ENCODE results near the gene STK39. TPM values are rescaled to one million over a fixed set of nuclear protein-coding genes. Genes with fewer than 3 reads are reported as not detected.

STK39 gene
- polyA plus RNA-seq, 1 donor (not counting 4 experiments of a cell fraction or from before 2014, with no cell fraction given): 20.7 TPM

DNA sequence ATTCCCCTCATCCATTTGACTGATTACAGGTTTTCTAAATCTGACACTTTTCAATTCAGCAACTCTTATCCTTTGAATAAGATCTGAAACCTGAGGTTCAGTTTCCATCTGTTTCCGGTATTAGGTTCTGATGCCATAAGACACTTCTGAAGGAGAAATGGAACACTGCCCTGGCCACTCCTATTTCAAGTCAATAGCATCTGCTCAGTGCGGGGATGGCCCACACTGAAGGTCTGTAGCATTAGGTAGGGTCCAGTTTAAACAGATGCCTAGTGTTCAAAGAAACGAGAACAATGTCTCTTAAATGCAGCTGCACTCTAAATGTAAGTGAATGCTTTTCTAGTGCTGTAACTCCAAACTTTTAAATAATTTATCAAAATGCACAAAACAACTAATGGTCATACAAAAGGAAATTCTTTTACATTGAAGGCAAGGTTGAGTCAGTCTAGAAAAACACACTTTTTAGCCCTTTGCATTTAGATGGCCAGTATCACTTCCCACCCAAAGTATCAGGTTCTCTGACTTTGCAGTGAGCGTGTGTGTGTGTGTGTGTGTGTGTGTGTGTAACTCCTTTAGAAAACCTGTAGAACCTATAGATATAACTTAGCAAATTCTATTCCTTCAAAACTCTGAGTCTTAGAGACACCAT, 78.2 kb downstream of the STK39 start:
- Histone ChIP-seq H3K36me3 (ENCODE audit: control insufficient read depth in 2 of 2, extremely low read depth in 1 of 2, insufficient read depth in 2 of 2, low read length in 2 of 2) (no peaks in the 10 kb centered on the region), H3K79me2 (ENCODE audit: control insufficient read depth, insufficient read depth, low read length) (peaks cover 4% of the 10 kb centered on the region), H3K9ac (ENCODE audit: control insufficient read depth, extremely low read depth, insufficient read depth, low read length) (no peak overlapping the region), H3K27me3 (ENCODE audit: control insufficient read depth, extremely low read depth, insufficient read depth, low read length) (no peaks in the 10 kb centered on the region), H4K20me1 (ENCODE audit: control insufficient read depth, extremely low read depth, insufficient read depth, low read length) (no peaks in the 10 kb centered on the region), H3K9me1 (ENCODE audit: control insufficient read depth, extremely low read depth, insufficient read depth, low read length) (no peaks in the 10 kb centered on the region), H2AFZ (ENCODE audit: control insufficient read depth, low read length) (no peak overlapping the region), H3K4me2 (ENCODE audit: control insufficient read depth, extremely low read depth, insufficient read depth, low read depth, low read length) (no peak overlapping the region), H3K4me1 (ENCODE audit: control insufficient read depth, extremely low read depth, insufficient read depth, low read length) (peaks cover 6% of the 10 kb centered on the region), H3K9me3 (ENCODE audit: control insufficient read depth, low read depth, low read length) (no peaks in the 10 kb centered on the region), H3K4me3 (ENCODE audit: control insufficient read depth in 2 of 3, extremely low read depth in 1 of 3, insufficient read depth in 2 of 3, low read depth in 1 of 3, low read length in 3 of 3) (no peak overlapping the region), H3K27ac (ENCODE audit: control insufficient read depth, insufficient read depth, low read length) (no peak overlapping the region)
- dilution Hi-C loops (cut with MboI; ENCODE audit: extremely low pct_ligation_motif_present, low sequenced_read_pairs): no loop called here
- DNase-seq (ENCODE audit: low read depth, low spot score) (no peak), FAIRE-seq (no peak)
- no peak for TF ChIP-seq EZH2 (IDR thresholded peaks at IDR 0.05; ENCODE audit: low read length)
- TF ChIP-seq, protein P1, sequence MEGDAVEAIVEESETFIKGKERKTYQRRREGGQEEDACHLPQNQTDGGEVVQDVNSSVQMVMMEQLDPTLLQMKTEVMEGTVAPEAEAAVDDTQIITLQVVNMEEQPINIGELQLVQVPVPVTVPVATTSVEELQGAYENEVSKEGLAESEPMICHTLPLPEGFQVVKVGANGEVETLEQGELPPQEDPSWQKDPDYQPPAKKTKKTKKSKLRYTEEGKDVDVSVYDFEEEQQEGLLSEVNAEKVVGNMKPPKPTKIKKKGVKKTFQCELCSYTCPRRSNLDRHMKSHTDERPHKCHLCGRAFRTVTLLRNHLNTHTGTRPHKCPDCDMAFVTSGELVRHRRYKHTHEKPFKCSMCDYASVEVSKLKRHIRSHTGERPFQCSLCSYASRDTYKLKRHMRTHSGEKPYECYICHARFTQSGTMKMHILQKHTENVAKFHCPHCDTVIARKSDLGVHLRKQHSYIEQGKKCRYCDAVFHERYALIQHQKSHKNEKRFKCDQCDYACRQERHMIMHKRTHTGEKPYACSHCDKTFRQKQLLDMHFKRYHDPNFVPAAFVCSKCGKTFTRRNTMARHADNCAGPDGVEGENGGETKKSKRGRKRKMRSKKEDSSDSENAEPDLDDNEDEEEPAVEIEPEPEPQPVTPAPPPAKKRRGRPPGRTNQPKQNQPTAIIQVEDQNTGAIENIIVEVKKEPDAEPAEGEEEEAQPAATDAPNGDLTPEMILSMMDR (optimal IDR thresholded peaks at IDR 0.05 in 1 of 3, IDR thresholded peaks at IDR 0.05 in 1 of 3, conservative IDR thresholded peaks at IDR 0.05 in 1 of 3; ENCODE audit: extremely low read depth in 1 of 3, insufficient read depth in 2 of 3, low read length in 3 of 3): no peak

DNA sequence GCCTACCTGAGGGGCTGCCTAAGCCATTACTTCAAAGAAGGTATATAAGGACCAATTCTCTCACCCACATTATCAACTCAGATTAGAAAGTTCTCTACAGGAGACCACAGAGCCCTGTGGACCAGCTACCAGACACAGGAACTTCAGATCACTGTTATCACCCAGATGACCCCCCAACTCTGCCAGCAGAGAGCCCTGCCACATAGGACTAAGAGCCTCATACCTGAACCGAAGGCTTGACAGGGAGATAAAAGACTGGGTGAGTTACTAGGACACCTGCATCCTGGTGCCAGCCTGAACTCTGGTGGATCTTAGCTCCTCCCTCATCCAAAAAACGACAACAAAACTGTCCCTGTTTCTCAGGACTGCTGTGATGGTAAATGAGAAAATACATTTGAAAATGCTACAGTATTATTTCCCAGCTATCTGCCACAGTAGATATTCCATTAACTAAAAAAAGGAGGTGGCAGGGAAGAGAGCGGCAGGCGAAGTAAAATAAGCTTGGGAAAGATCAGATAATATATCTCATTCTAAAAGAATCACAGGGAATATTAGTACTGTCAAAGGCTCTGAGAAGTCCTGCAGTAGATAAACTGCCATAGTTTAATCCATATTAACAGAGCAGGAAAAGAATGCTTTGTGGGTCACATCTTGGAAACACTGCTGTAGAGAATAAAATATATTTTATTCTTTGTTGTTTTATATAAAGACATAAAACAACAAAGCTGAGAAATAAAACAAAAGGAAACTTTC, 79.7 kb downstream of the STK39 start:
- Histone ChIP-seq H3K79me2 (ENCODE audit: control insufficient read depth, insufficient read depth, low read length) (peaks cover 4% of the 10 kb centered on the region), H3K4me3 (ENCODE audit: control insufficient read depth in 2 of 3, extremely low read depth in 1 of 3, insufficient read depth in 2 of 3, low read depth in 1 of 3, low read length in 3 of 3) (no peak overlapping the region), H4K20me1 (ENCODE audit: control insufficient read depth, extremely low read depth, insufficient read depth, low read length) (no peaks in the 10 kb centered on the region), H3K27me3 (ENCODE audit: control insufficient read depth, extremely low read depth, insufficient read depth, low read length) (no peaks in the 10 kb centered on the region), H3K4me2 (ENCODE audit: control insufficient read depth, extremely low read depth, insufficient read depth, low read depth, low read length) (no peak overlapping the region), H3K9me1 (ENCODE audit: control insufficient read depth, extremely low read depth, insufficient read depth, low read length) (no peaks in the 10 kb centered on the region), H3K27ac (ENCODE audit: control insufficient read depth, insufficient read depth, low read length) (no peak overlapping the region), H3K36me3 (ENCODE audit: control insufficient read depth in 2 of 2, extremely low read depth in 1 of 2, insufficient read depth in 2 of 2, low read length in 2 of 2) (no peaks in the 10 kb centered on the region), H3K9ac (ENCODE audit: control insufficient read depth, extremely low read depth, insufficient read depth, low read length) (no peak overlapping the region), H3K9me3 (ENCODE audit: control insufficient read depth, low read depth, low read length) (no peaks in the 10 kb centered on the region), H3K4me1 (ENCODE audit: control insufficient read depth, extremely low read depth, insufficient read depth, low read length) (peaks cover 6% of the 10 kb centered on the region), H2AFZ (ENCODE audit: control insufficient read depth, low read length) (no peak overlapping the region)
- FAIRE-seq (peak; percentile 32), DNase-seq (ENCODE audit: low read depth, low spot score) (no peak)
- dilution Hi-C loops (cut with MboI; ENCODE audit: extremely low pct_ligation_motif_present, low sequenced_read_pairs): no loop called here
- TF ChIP-seq EZH2 (IDR thresholded peaks at IDR 0.05; ENCODE audit: low read length): no peak
- TF ChIP-seq, protein P1 (optimal IDR thresholded peaks at IDR 0.05 in 1 of 3, IDR thresholded peaks at IDR 0.05 in 1 of 3, conservative IDR thresholded peaks at IDR 0.05 in 1 of 3; ENCODE audit: extremely low read depth in 1 of 3, insufficient read depth in 2 of 3, low read length in 3 of 3): no peak
